ENCODE data around the gene WDR49. TPM values are rescaled to one million over a fixed set of nuclear protein-coding genes. Genes with fewer than 3 reads are reported as not detected.

Gene WDR49
- total and polyA plus RNA-seq, 10 of the 15 experiments (the other 5 are each of a cell fraction or from before 2014, with no cell fraction given): 0.05 to 0.15 TPM; not detected in 8

- Histone ChIP-seq H3K4me2 (ENCODE audit: control insufficient read depth, insufficient read depth) (no peak overlapping the region), H3K27me3 (replicated peaks in 1 of 2; ENCODE audit: control insufficient read depth in 2 of 2, insufficient read depth in 2 of 2, low read length in 1 of 2) (no peaks in the 10 kb centered on the region), H3K27ac (ENCODE audit: control insufficient read depth, insufficient read depth) (no peak overlapping the region), H3K4me3 (no peak overlapping the region), H2AFZ (ENCODE audit: control insufficient read depth, low read depth, low read length) (no peak overlapping the region), H3K9me3 (replicated peaks; ENCODE audit: control insufficient read depth, insufficient read depth, low read length) (no peaks in the 10 kb centered on the region), H3K79me2 (ENCODE audit: control insufficient read depth, insufficient read depth, low read length) (no peaks in the 10 kb centered on the region), H3K36me3 (ENCODE audit: control insufficient read depth in 2 of 2, insufficient read depth in 2 of 2, low read length in 1 of 2) (no peaks in the 10 kb centered on the region), H3K4me1 (ENCODE audit: control insufficient read depth, insufficient read depth, low read length) (no peaks in the 10 kb centered on the region), H4K20me1 (ENCODE audit: control insufficient read depth, insufficient read depth) (no peaks in the 10 kb centered on the region), H3K9ac (ENCODE audit: control insufficient read depth, insufficient read depth, low read length) (no peak overlapping the region)
- DNase-seq (ENCODE audit: low read depth, low spot score) (no peak), FAIRE-seq (no peak), ATAC-seq (no peak)
- ChIA-PET RAD21 (ENCODE audit: unreplicated experiment) (no interaction called here), CTCF (no interaction called here), POLR2A (no interaction called here), SMC1A (ENCODE audit: uncharacterized antibody, unreplicated experiment) (interaction anchor here (1.5 kb wide), 1 partner anchor 32 kb away, joined by 3 read pairs; no protein-coding TSS in a partner anchor)
- in situ Hi-C loops (cut with MboI): no loop called here
- no TSS peak for BruUV-seq (replicated peaks)
- WGBS (ENCODE audit: insufficient coverage, insufficient replicate concordance, low lambda C conversion rate, missing lambda C conversion rate): 34% methylated on average over 1 of the region's 1 CpG
- intact Hi-C loops (cut with micrococcal nuclease; ENCODE audit: unreplicated experiment): no loop called here
- TF ChIP-seq, protein P1, sequence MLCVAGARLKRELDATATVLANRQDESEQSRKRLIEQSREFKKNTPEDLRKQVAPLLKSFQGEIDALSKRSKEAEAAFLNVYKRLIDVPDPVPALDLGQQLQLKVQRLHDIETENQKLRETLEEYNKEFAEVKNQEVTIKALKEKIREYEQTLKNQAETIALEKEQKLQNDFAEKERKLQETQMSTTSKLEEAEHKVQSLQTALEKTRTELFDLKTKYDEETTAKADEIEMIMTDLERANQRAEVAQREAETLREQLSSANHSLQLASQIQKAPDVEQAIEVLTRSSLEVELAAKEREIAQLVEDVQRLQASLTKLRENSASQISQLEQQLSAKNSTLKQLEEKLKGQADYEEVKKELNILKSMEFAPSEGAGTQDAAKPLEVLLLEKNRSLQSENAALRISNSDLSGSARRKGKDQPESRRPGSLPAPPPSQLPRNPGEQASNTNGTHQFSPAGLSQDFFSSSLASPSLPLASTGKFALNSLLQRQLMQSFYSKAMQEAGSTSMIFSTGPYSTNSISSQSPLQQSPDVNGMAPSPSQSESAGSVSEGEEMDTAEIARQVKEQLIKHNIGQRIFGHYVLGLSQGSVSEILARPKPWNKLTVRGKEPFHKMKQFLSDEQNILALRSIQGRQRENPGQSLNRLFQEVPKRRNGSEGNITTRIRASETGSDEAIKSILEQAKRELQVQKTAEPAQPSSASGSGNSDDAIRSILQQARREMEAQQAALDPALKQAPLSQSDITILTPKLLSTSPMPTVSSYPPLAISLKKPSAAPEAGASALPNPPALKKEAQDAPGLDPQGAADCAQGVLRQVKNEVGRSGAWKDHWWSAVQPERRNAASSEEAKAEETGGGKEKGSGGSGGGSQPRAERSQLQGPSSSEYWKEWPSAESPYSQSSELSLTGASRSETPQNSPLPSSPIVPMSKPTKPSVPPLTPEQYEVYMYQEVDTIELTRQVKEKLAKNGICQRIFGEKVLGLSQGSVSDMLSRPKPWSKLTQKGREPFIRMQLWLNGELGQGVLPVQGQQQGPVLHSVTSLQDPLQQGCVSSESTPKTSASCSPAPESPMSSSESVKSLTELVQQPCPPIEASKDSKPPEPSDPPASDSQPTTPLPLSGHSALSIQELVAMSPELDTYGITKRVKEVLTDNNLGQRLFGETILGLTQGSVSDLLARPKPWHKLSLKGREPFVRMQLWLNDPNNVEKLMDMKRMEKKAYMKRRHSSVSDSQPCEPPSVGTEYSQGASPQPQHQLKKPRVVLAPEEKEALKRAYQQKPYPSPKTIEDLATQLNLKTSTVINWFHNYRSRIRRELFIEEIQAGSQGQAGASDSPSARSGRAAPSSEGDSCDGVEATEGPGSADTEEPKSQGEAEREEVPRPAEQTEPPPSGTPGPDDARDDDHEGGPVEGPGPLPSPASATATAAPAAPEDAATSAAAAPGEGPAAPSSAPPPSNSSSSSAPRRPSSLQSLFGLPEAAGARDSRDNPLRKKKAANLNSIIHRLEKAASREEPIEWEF (IDR thresholded peaks at IDR 0.05; ENCODE audit: insufficient replicate concordance, low read depth, low read length): no peak
- no peak for TF ChIP-seq BCLAF1 (IDR thresholded peaks at IDR 0.05)
- no peak for TF ChIP-seq FOXK2 (IDR thresholded peaks at IDR 0.05)
- no peak for TF ChIP-seq EGR1 (IDR thresholded peaks at IDR 0.05; ENCODE audit: borderline replicate concordance in 1 of 2, low read depth in 2 of 2, low read length in 2 of 2)
- TF ChIP-seq, protein P2, sequence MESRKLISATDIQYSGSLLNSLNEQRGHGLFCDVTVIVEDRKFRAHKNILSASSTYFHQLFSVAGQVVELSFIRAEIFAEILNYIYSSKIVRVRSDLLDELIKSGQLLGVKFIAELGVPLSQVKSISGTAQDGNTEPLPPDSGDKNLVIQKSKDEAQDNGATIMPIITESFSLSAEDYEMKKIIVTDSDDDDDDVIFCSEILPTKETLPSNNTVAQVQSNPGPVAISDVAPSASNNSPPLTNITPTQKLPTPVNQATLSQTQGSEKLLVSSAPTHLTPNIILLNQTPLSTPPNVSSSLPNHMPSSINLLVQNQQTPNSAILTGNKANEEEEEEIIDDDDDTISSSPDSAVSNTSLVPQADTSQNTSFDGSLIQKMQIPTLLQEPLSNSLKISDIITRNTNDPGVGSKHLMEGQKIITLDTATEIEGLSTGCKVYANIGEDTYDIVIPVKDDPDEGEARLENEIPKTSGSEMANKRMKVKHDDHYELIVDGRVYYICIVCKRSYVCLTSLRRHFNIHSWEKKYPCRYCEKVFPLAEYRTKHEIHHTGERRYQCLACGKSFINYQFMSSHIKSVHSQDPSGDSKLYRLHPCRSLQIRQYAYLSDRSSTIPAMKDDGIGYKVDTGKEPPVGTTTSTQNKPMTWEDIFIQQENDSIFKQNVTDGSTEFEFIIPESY (IDR thresholded peaks at IDR 0.05): no peak
- no peak for TF ChIP-seq KAT2A (conservative IDR thresholded peaks at IDR 0.05; ENCODE audit: control insufficient read depth, low read depth, low read length)
- TF ChIP-seq ZNF207 (IDR thresholded peaks at IDR 0.05; ENCODE audit: borderline replicate concordance): no peak
- TF ChIP-seq CHD1 (IDR thresholded peaks at IDR 0.05; ENCODE audit: low read depth, low read length): no peak
- no peak for TF ChIP-seq BACH1 (IDR thresholded peaks at IDR 0.05; ENCODE audit: borderline replicate concordance)
- TF ChIP-seq RCOR1 (conservative IDR thresholded peaks at IDR 0.05; ENCODE audit: low read depth, low read length): no peak
- TF ChIP-seq HDAC6 (IDR thresholded peaks at IDR 0.05; ENCODE audit: unreplicated experiment): no peak
- TF ChIP-seq RBBP5 (conservative IDR thresholded peaks at IDR 0.05): no peak
These were observed 1.9 kb downstream of the WDR49 start for GRCh38 chr3:167651826-167652225.
